ENCODE data around the gene ZEB2. TPM values are rescaled to one million over a fixed set of nuclear protein-coding genes. Genes with fewer than 3 reads are reported as not detected.

The ZEB2 gene
- total RNA-seq, 1 donor from 2014 or later, result 95.4 TPM

DNA sequence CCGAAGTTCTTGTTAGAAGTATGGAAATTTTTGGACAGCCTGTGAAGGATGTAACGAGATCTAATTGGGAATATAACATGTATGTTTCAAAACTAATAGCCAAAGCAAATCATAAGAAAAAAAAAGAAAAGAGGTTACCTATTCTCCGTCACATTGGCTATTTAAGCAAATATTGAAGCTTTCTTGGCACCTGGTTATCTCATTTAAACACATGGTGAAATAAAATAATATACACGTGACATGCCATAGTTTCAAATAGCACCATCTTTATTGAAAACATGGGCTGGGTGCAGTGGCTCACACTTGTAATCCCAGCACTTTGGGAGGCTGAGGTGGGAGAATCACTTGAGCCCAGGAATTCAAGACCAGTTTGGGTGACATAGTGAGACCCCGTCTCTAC lies 56.7 kb downstream of the ZEB2 start:
- TF ChIP-seq, protein P1, sequence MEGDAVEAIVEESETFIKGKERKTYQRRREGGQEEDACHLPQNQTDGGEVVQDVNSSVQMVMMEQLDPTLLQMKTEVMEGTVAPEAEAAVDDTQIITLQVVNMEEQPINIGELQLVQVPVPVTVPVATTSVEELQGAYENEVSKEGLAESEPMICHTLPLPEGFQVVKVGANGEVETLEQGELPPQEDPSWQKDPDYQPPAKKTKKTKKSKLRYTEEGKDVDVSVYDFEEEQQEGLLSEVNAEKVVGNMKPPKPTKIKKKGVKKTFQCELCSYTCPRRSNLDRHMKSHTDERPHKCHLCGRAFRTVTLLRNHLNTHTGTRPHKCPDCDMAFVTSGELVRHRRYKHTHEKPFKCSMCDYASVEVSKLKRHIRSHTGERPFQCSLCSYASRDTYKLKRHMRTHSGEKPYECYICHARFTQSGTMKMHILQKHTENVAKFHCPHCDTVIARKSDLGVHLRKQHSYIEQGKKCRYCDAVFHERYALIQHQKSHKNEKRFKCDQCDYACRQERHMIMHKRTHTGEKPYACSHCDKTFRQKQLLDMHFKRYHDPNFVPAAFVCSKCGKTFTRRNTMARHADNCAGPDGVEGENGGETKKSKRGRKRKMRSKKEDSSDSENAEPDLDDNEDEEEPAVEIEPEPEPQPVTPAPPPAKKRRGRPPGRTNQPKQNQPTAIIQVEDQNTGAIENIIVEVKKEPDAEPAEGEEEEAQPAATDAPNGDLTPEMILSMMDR (IDR thresholded peaks at IDR 0.05), result no peak
- H3K4me3 Mint-ChIP-seq (ENCODE audit: unreplicated experiment), result no peak overlapping the region

DNA sequence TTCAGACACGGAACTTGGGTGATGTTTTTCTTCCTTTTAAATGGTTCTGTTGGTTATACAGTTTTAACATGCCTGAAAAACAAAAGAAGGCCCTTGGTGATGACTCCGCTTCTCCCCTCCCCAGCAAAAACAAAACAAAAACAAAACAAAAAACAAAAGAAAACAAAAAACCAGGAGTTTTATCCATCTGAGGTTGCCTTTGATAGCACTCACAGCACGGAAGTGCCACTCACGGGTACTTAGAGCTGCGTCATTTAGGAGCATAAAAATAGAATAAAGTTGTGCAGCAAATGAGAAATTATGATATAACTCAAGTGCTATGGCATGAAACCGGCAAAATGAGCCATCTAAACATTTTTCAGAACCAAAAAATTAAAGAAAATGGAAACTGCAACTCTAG lies 57.7 kb downstream of the ZEB2 start:
- TF ChIP-seq, protein P1 (IDR thresholded peaks at IDR 0.05), result no peak
- peaks cover 42% of the 10 kb centered on the region for H3K4me1 Mint-ChIP-seq (ENCODE audit: low read depth)
- no peaks in the 10 kb centered on the region for H3K27me3 Mint-ChIP-seq (ENCODE audit: low read depth)
- H3K9me3 Mint-ChIP-seq (ENCODE audit: low read depth), result no peaks in the 10 kb centered on the region
- H3K4me3 Mint-ChIP-seq (ENCODE audit: unreplicated experiment), result no peak overlapping the region
- H3K36me3 Mint-ChIP-seq (ENCODE audit: low read depth), result peaks cover 9% of the 10 kb centered on the region
- no peak overlapping the region for H3K27ac Mint-ChIP-seq (ENCODE audit: unreplicated experiment)
- no peak for DNase-seq (ENCODE audit: low spot score)

More for the DNA sequence above, 56.7 kb downstream of the ZEB2 start:
- H3K36me3 Mint-ChIP-seq (ENCODE audit: low read depth), result peaks cover 9% of the 10 kb centered on the region
- no peak overlapping the region for H3K27ac Mint-ChIP-seq (ENCODE audit: unreplicated experiment)
- H3K27me3 Mint-ChIP-seq (ENCODE audit: low read depth), result no peaks in the 10 kb centered on the region
- DNase-seq (ENCODE audit: low spot score), result no peak
- H3K4me1 Mint-ChIP-seq (ENCODE audit: low read depth), result peaks cover 37% of the 10 kb centered on the region
- H3K9me3 Mint-ChIP-seq (ENCODE audit: low read depth), result no peaks in the 10 kb centered on the region

DNA sequence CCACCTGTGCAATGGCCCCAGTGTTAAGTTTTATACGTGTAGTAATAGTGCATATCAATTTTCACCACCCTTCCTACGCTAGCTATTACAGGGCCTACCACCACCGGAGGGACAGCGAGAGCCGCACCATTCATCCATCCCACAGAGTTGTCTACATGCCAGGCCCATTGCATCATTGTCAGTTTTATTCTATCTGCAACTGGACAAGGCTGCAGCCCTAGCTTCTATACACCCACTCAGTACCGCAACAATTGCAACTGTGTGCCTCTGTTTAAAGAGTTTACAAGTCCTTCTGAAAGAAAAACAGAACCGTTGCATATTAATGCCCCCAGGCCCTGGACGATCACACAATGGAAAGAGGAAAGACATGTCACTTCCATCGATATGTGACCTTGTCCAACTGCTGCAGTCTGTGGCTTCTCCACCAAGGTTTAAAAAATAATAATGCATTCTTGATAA lies 58.6 kb downstream of the ZEB2 start:
- no peak overlapping the region for H3K27ac Mint-ChIP-seq (ENCODE audit: unreplicated experiment)
- H3K4me1 Mint-ChIP-seq (ENCODE audit: low read depth), result peaks cover 52% of the 10 kb centered on the region
- no peak overlapping the region for H3K4me3 Mint-ChIP-seq (ENCODE audit: unreplicated experiment)
- H3K36me3 Mint-ChIP-seq (ENCODE audit: low read depth), result peaks cover 9% of the 10 kb centered on the region
- no peaks in the 10 kb centered on the region for H3K27me3 Mint-ChIP-seq (ENCODE audit: low read depth)
- no peak for DNase-seq (ENCODE audit: low spot score)
- TF ChIP-seq, protein P1 (IDR thresholded peaks at IDR 0.05), result no peak
- no peaks in the 10 kb centered on the region for H3K9me3 Mint-ChIP-seq (ENCODE audit: low read depth)

DNA sequence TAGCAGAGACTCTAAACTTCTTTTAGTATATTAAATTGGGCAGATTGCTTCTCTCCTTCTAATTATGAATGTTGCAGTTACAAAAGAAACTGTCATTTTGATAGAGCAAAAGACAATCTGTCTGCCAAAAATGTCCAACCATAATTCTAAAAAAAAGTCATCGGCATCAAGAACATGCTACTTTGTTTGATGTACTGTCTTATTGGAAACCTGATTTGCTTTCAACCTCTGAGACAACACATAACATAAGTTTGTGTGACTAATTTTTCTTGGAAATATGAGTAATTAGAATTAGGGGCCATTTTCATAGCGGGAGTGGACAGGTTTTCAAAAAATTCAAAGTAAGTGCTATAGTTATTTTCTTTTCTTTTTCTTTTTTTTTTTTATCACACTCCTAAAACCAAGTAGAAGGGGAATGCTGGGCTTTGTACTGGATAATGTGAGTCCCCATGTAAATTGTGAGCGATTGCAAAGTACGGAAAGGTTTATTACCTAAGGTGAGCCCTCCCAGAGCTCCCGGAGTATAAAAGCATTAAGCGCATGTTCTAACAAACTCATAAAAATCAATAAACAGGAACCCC lies 59.1 kb downstream of the ZEB2 start:
- peaks cover 9% of the 10 kb centered on the region for H3K36me3 Mint-ChIP-seq (ENCODE audit: low read depth)
- peaks cover 57% of the 10 kb centered on the region for H3K4me1 Mint-ChIP-seq (ENCODE audit: low read depth)
- no peak for DNase-seq (ENCODE audit: low spot score)
- H3K27me3 Mint-ChIP-seq (ENCODE audit: low read depth), result no peaks in the 10 kb centered on the region
- H3K4me3 Mint-ChIP-seq (ENCODE audit: unreplicated experiment), result no peak overlapping the region
- TF ChIP-seq, protein P1 (IDR thresholded peaks at IDR 0.05), result no peak
- H3K27ac Mint-ChIP-seq (ENCODE audit: unreplicated experiment), result peak overlapping the region; percentile 10
- no peaks in the 10 kb centered on the region for H3K9me3 Mint-ChIP-seq (ENCODE audit: low read depth)

DNA sequence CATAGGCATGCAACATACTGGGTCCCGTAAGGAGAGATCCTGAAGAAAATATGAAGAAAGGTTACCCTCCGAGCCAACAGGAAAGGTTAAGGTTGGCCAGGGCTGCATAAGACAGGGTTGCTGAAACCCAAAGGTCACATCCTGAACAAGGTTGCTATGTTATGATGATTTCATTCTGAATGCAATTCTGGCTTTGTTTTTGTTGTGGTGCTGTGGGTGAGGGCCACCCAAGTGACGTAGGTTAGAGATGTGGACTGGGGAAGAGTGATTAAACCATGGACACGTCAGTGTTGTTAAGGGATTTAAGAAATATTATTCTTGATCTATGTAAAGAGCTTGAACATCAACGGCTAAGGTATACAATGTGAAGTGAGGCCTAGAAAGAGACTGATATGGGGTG lies 60.0 kb downstream of the ZEB2 start:
- TF ChIP-seq, protein P1 (IDR thresholded peaks at IDR 0.05), result no peak
- Mint-ChIP-seq H3K9me3 (ENCODE audit: low read depth) (no peaks in the 10 kb centered on the region), H3K4me3 (ENCODE audit: unreplicated experiment) (no peak overlapping the region), H3K36me3 (ENCODE audit: low read depth) (peaks cover 9% of the 10 kb centered on the region), H3K27ac (ENCODE audit: unreplicated experiment) (peak overlapping the region; percentile 55), H3K27me3 (ENCODE audit: low read depth) (no peaks in the 10 kb centered on the region), H3K4me1 (ENCODE audit: low read depth) (peaks cover 66% of the 10 kb centered on the region)
- no peak for DNase-seq (ENCODE audit: low spot score)
